ENCODE results near the gene CMYA5.

DNA sequence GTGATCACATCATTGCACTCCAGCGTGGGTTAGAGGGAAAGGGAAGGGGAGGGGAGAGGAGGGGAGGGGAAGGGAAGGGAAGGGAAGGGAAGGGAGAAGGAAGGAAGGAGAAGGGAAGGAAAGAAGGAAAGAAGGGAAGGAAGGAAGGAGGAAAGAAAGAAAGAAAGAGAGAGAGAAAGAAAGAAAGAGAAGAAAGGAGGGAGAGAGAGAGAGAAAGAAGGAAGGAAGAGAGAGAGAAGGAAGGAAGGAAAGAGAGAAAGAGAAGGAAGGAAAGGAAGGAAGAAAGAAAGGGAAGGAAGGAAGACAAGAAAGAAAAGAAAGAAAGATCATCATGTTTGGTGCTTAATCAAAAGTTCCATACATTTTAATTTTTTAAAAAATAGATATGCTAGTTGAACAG, 136.2 kb downstream of the CMYA5 start:
- TF ChIP-seq GATA2 (IDR thresholded peaks at IDR 0.05; ENCODE audit: low read depth, low read length) (no peak), GATA3 (IDR thresholded peaks at IDR 0.05; ENCODE audit: low read depth, low read length) (no peak)

All from SH-SY5Y (cell line).